Measurements from ENCODE around the gene KIAA1328.

- TF ChIP-seq CTCF (IDR thresholded peaks at IDR 0.05) (no peak), POLR2A (IDR thresholded peaks at IDR 0.05) (no peak), EP300 (IDR thresholded peaks at IDR 0.05) (no peak)
Observed at GRCh38 chr18:37124516-37124915, 295.6 kb downstream of the KIAA1328 start.

All from stomach (tissue), 4 donors.